Endothelial cell of umbilical vein (primary cell): Measurements from ENCODE around the gene KRT82.

Experiments used
- EZH2 ChIP-seq: IDR thresholded peaks from 2 replicates; pipeline ENCODE4 v1.6.1; 2012; ENCODE audit warnings: borderline replicate concordance, low read depth, mild to moderate bottlenecking, moderate library complexity, low read length, inconsistent platforms; ENCODE audit not compliant: severe bottlenecking
- FOS ChIP-seq: IDR thresholded peaks from 2 replicates; pipeline ENCODE4 v1.6.1; 2011; ENCODE audit warnings: mild to moderate bottlenecking, low read length, moderate library complexity, borderline replicate concordance; ENCODE audit not compliant: insufficient read depth
- GATA2 ChIP-seq: IDR thresholded peaks from 2 replicates; pipeline ENCODE4 v1.7.0; 2011; ENCODE audit warnings: low read depth, mild to moderate bottlenecking, moderate library complexity, mixed read lengths, low read length; ENCODE audit not compliant: insufficient read length, insufficient read depth
- JUN ChIP-seq: IDR thresholded peaks from 2 replicates; pipeline ENCODE4 v1.6.1; 2011; ENCODE audit warnings: borderline replicate concordance, low read depth; ENCODE audit not compliant: insufficient read length, insufficient read depth
- MAX ChIP-seq: IDR thresholded peaks from 2 replicates; pipeline ENCODE4 v1.6.1; 2011; ENCODE audit not compliant: insufficient read depth, insufficient read length
- MYC ChIP-seq: IDR thresholded peaks from one replicate; pipeline ENCODE4 v1.6.1; 2011; ENCODE audit warnings: mild to moderate bottlenecking, low read depth, low read length
- POLR2A ChIP-seq: IDR thresholded peaks from 2 replicates; pipeline ENCODE4 v1.6.1; 2012; ENCODE audit warnings: low read depth, mild to moderate bottlenecking, control low read depth, low read length
- POLR2AphosphoS5 ChIP-seq: IDR thresholded peaks from 2 replicates; pipeline ENCODE4 v1.6.1; 2012; ENCODE audit warnings: low read depth, mild to moderate bottlenecking, control low read depth, low read length, moderate library complexity; ENCODE audit not compliant: insufficient read depth
- TF ChIP-seq, protein P1 (sequence below), 2 donors: IDR thresholded peaks; 1 replicate in 1 of 2; 2 replicates in 1 of 2; pipeline ENCODE4 v1.5.1; 2011; ENCODE audit warnings: low read length in 2 of 2, mild to moderate bottlenecking in 2 of 2, moderate library complexity in 2 of 2, control low read depth in 1 of 2, inconsistent platforms in 1 of 2, low read depth in 1 of 2; ENCODE audit not compliant: insufficient read depth in 1 of 2; ENCODE audit errors: extremely low read depth in 1 of 2

DNA sequence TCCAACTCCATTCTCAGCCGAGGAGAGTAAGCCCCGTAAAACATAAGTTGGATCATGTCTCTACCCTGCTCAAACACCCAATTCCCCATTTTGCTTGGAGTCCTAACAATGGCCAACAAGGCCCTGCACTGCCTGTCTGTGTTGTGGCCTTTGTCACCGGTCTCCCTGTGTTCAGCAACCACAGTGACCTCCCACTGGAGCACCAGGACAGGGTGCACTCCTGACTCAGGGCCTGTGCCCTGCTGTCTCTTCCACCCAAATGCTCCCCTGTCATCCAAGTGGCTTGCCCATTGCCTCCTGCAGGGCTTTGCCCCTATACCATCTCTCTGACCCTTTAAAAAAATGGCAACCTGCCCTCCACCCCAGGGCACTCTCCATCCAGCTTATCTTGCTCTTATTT, 34.4 kb downstream of the KRT82 start:
- no peak for TF ChIP-seq MAX
- no peak for TF ChIP-seq POLR2AphosphoS5
- TF ChIP-seq FOS: no peak
- TF ChIP-seq, protein P1, sequence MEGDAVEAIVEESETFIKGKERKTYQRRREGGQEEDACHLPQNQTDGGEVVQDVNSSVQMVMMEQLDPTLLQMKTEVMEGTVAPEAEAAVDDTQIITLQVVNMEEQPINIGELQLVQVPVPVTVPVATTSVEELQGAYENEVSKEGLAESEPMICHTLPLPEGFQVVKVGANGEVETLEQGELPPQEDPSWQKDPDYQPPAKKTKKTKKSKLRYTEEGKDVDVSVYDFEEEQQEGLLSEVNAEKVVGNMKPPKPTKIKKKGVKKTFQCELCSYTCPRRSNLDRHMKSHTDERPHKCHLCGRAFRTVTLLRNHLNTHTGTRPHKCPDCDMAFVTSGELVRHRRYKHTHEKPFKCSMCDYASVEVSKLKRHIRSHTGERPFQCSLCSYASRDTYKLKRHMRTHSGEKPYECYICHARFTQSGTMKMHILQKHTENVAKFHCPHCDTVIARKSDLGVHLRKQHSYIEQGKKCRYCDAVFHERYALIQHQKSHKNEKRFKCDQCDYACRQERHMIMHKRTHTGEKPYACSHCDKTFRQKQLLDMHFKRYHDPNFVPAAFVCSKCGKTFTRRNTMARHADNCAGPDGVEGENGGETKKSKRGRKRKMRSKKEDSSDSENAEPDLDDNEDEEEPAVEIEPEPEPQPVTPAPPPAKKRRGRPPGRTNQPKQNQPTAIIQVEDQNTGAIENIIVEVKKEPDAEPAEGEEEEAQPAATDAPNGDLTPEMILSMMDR (IDR thresholded peaks at IDR 0.05; ENCODE audit: extremely low read depth in 1 of 2, insufficient read depth in 1 of 2, low read depth in 1 of 2, low read length in 2 of 2): no peak
- TF ChIP-seq POLR2A: no peak
- TF ChIP-seq EZH2: no peak
- no peak for TF ChIP-seq MYC
- TF ChIP-seq JUN: no peak
- no peak for TF ChIP-seq GATA2
